Fibroblast of lung (primary cell): ENCODE data around the gene METTL23. TPM values are rescaled to one million over a fixed set of nuclear protein-coding genes. Genes with fewer than 3 reads are reported as not detected.

Experiments used
- DNase-seq, 2 donors: peaks; one replicate each; pipeline versions ENCODE4 v3.0.0 to v3.0.0-alpha.2; 2010; ENCODE audit warnings: low read depth in 2 of 2
- H2AFZ ChIP-seq: 2 replicates; pipeline ENCODE4 v1.5.1; 2012; ENCODE audit warnings: low read length, control low read depth, inconsistent platforms
- H3K27ac ChIP-seq: 2 replicates; pipeline ENCODE4 v1.5.1; 2011; ENCODE audit warnings: low read length, control low read depth; ENCODE audit not compliant: insufficient read depth
- H3K27me3 ChIP-seq: 2 replicates; pipeline ENCODE4 v1.5.1; 2011; ENCODE audit warnings: mild to moderate bottlenecking, low read length; ENCODE audit not compliant: control insufficient read depth, insufficient read depth
- H3K36me3 ChIP-seq: 2 replicates; pipeline ENCODE4 v1.5.1; 2011; ENCODE audit warnings: low read length; ENCODE audit not compliant: control insufficient read depth, insufficient read depth
- H3K4me1 ChIP-seq: 2 replicates; pipeline ENCODE4 v1.5.1; 2011; ENCODE audit warnings: low read length; ENCODE audit not compliant: control insufficient read depth, insufficient read depth; ENCODE audit errors: extremely low read depth
- H3K4me2 ChIP-seq: 2 replicates; pipeline ENCODE4 v1.5.1; 2011; ENCODE audit warnings: low read length, control low read depth; ENCODE audit not compliant: insufficient read depth; ENCODE audit errors: extremely low read depth
- H3K4me3 ChIP-seq, 4 experiments: fragments of 200-600 bp in 1 of 4; sonication (generic) in 1 of 4; replicated peaks in 1 of 4; 2 replicates each; pipeline ENCODE4 v1.5.1; 2011 to 2016; ENCODE audit warnings: low read length in 4 of 4, low read depth in 3 of 4, mild to moderate bottlenecking in 3 of 4, control low read depth in 2 of 4, inconsistent platforms in 1 of 4, mixed read lengths in 1 of 4; ENCODE audit not compliant: insufficient read depth in 1 of 4; ENCODE audit errors: control extremely low read depth in 1 of 4
- H3K79me2 ChIP-seq: 2 replicates; pipeline ENCODE4 v1.5.1; 2012; ENCODE audit warnings: mild to moderate bottlenecking, low read length, inconsistent platforms; ENCODE audit not compliant: control insufficient read depth, insufficient read depth
- H3K9ac ChIP-seq: 2 replicates; pipeline ENCODE4 v1.5.1; 2011; ENCODE audit warnings: mild to moderate bottlenecking, low read length, control low read depth; ENCODE audit not compliant: insufficient read depth
- H3K9me3 ChIP-seq: 2 replicates; pipeline ENCODE4 v1.5.1; 2012; ENCODE audit warnings: low read depth, low read length; ENCODE audit not compliant: control insufficient read depth, insufficient read depth
- H4K20me1 ChIP-seq: 2 replicates; pipeline ENCODE4 v1.5.1; 2011; ENCODE audit warnings: low read length; ENCODE audit not compliant: control insufficient read depth, insufficient read depth; ENCODE audit errors: extremely low read depth
- CTCF ChIP-seq, 2 donors: IDR thresholded peaks in 1 of 2; conservative IDR thresholded peaks in 1 of 2; 1 replicate in 1 of 2; 2 replicates in 1 of 2; pipeline ENCODE4 v1.5.1; 2011 to 2012; ENCODE audit warnings: low read length in 2 of 2, control low read depth in 1 of 2, inconsistent platforms in 1 of 2, low read depth in 1 of 2, mild to moderate bottlenecking in 1 of 2
- EZH2 ChIP-seq: IDR thresholded peaks from 2 replicates; pipeline ENCODE4 v1.5.1; 2012; ENCODE audit warnings: low read length, control low read depth, mild to moderate bottlenecking; ENCODE audit errors: missing control alignments
- polyA plus RNA-seq, 2 donors: library from polyadenylated mRNA; depleted of rRNA in 1 of 2; stranded (reverse) in 1 of 2; unstranded in 1 of 2; fragments of >200 nt; gene quantifications; 2 replicates each; pipeline ENCODE4 v1.2.1, GENCODE V29; 2011 to 2012; ENCODE audit warnings: missing spikeins in 1 of 2
- total RNA-seq: library from RNA; depleted of rRNA; stranded (reverse); fragments of >200 nt; gene quantifications from 2 replicates; pipeline ENCODE4 v1.2.1, GENCODE V29; 2014

Gene METTL23
- total and polyA plus RNA-seq, 2 donors (not counting 1 experiment from before 2014, with no cell fraction given) = 26.4 to 35.1 TPM

- DNase-seq = no peak
- Histone ChIP-seq H3K79me2 (peaks cover 7% of the 10 kb centered on the region), H3K9ac (no peak overlapping the region), H3K9me3 (no peaks in the 10 kb centered on the region), H3K27ac (no peak overlapping the region), H4K20me1 (no peaks in the 10 kb centered on the region), H3K27me3 (no peaks in the 10 kb centered on the region), H3K4me3 (no peak overlapping the region), H3K4me2 (no peak overlapping the region), H3K4me1 (peaks cover 20% of the 10 kb centered on the region), H2AFZ (no peak overlapping the region), H3K36me3 (peaks cover 18% of the 10 kb centered on the region)
- TF ChIP-seq EZH2 (no peak), CTCF (conservative IDR thresholded peaks at IDR 0.05 in 1 of 2, IDR thresholded peaks at IDR 0.05 in 1 of 2; ENCODE audit: low read depth in 1 of 2, low read length in 2 of 2) (no peak)
These were observed 41.3 kb upstream of the METTL23 start for GRCh38 chr17:76685366-76685765.

GRCh38 chr17:76685846-76686245 lies 40.8 kb upstream of the METTL23 start:
- no peaks in the 10 kb centered on the region for H3K27me3 ChIP-seq
- peaks cover 20% of the 10 kb centered on the region for H3K4me1 ChIP-seq
- no peak overlapping the region for H2AFZ ChIP-seq
- H3K27ac ChIP-seq = no peak overlapping the region
- H3K36me3 ChIP-seq = peaks cover 18% of the 10 kb centered on the region
- DNase-seq = no peak
- H3K4me2 ChIP-seq = no peak overlapping the region
- H3K9me3 ChIP-seq = no peaks in the 10 kb centered on the region
- H3K9ac ChIP-seq = no peak overlapping the region
- no peak overlapping the region for H3K4me3 ChIP-seq
- TF ChIP-seq EZH2 (no peak), CTCF (conservative IDR thresholded peaks at IDR 0.05 in 1 of 2, IDR thresholded peaks at IDR 0.05 in 1 of 2; ENCODE audit: low read depth in 1 of 2, low read length in 2 of 2) (no peak)
- no peaks in the 10 kb centered on the region for H4K20me1 ChIP-seq
- H3K79me2 ChIP-seq = peaks cover 7% of the 10 kb centered on the region

DNA sequence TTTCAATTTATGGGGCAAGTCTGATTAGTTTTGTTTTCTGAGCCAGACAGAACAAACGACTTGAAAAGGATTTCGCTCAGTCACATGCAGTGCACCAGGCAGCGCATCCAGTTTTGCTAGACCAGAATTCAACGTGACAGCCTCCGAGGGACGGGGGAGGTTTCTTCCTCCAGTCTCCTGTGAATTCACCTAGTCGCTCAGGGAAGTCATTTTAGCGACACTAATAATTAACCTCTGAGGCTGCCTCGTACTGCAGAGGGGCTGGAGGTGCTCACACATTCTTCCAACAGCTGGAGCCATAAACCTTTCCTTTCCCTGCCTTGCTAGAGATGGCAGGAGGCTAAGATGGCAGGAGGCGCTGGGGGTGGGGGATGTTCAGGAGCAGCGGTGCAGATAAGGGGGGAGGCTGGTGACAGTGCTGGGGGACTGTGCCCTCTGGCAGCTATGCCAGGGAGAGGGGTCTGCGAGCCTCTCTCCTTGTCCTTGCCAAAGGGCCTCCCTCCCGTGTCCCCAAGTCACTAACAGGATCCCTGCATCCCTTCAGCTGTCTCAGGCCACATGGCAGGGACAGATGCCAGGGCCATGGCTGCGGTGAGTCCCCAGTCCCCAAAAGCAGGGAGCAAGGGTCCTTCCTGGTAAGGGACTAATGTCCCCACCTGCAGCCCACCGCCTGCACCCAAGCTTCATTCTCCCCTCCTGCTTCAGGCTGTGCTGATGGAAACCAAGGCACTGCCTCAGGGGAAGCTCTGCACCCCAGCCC lies 39.9 kb upstream of the METTL23 start:
- Histone ChIP-seq H3K27ac (no peak overlapping the region), H3K4me2 (no peak overlapping the region), H3K9me3 (no peaks in the 10 kb centered on the region), H3K9ac (no peak overlapping the region), H3K4me1 (peaks cover 20% of the 10 kb centered on the region), H3K4me3 (no peak overlapping the region), H3K27me3 (no peaks in the 10 kb centered on the region), H2AFZ (no peak overlapping the region), H4K20me1 (no peaks in the 10 kb centered on the region), H3K79me2 (peaks cover 14% of the 10 kb centered on the region), H3K36me3 (peaks cover 16% of the 10 kb centered on the region)
- DNase-seq = no peak
- no peak for TF ChIP-seq EZH2
- no peak for TF ChIP-seq CTCF (conservative IDR thresholded peaks at IDR 0.05 in 1 of 2, IDR thresholded peaks at IDR 0.05 in 1 of 2; ENCODE audit: low read depth in 1 of 2, low read length in 2 of 2)
